HCT116 (cell line): Measurements from ENCODE around the gene SPOCD1. TPM values are rescaled to one million over a fixed set of nuclear protein-coding genes. Genes with fewer than 3 reads are reported as not detected.

Source experiments
- ATAC-seq: fragments of 200-7000 bp; cut with Tn5 transposase; 2 replicates; pipeline ENCODE4 v1.9.1; 2020; ENCODE audit warnings: mild to moderate bottlenecking, moderate library complexity
- BruUV-seq: library from RNA; stranded (reverse); fragments of 400-500 nt; replicated peaks from 2 replicates; lab custom pipeline; 2021; lab: Mats Ljungman, UMichigan
- CTCF ChIA-PET: fragments of 300-600 bp; sonication (Branson Sonifier 250); formaldehyde crosslinking; loops from one replicate; lab custom pipeline; 2021; ENCODE audit warnings: antibody characterized with exemption; lab: Charles Lee
- POLR2A ChIA-PET: fragments of 300-600, 350-600 bp; sonication (Branson Sonifier 250); formaldehyde crosslinking; loops from one replicate; lab custom pipeline; 2021; ENCODE audit warnings: antibody characterized with exemption; lab: Charles Lee
- RAD21 ChIA-PET, 2 experiments: fragments of 300-600 bp; sonication (Branson Sonifier 250); formaldehyde crosslinking; loops; one replicate each; lab custom pipeline; 2023; ENCODE audit warnings: low total read pairs in 2 of 2; ENCODE audit not compliant: uncharacterized antibody in 2 of 2, unreplicated experiment in 2 of 2, low non-redundant PET in 1 of 2; lab: Charles Lee
- DNase-seq: peaks from one replicate; pipeline ENCODE4 v3.0.0-alpha.2; 2010; ENCODE audit warnings: low read depth, low spot score
- H2AFZ ChIP-seq: fragments of 200-600 bp; shearing (Covaris generic), sonication (generic); 2 replicates; pipeline ENCODE4 v1.6.1; 2017; ENCODE audit warnings: low read depth, mixed run types, mixed read lengths, antibody characterized with exemption, low read length; ENCODE audit not compliant: poor library complexity, severe bottlenecking
- H3K27ac ChIP-seq: 2 replicates; pipeline ENCODE4 v1.5.1; 2012; ENCODE audit warnings: low read depth, low read length
- H3K27me3 ChIP-seq: fragments of 200-600 bp; sonication (generic); 2 replicates; pipeline ENCODE4 v1.6.1; 2016; ENCODE audit warnings: mixed run types, low read length, mixed read lengths; ENCODE audit not compliant: insufficient read depth
- H3K36me3 ChIP-seq, 2 experiments: fragments of 200-500 bp in 1 of 2; fragments of 200-600 bp in 1 of 2; sonication (Bioruptor generic) in 1 of 2; sonication (generic) in 1 of 2; 2 replicates each; pipeline versions ENCODE4 v1.5.1 to v1.6.1; 2014 to 2016; ENCODE audit warnings: low read length in 2 of 2, inconsistent platforms in 1 of 2, mixed read lengths in 1 of 2, mixed run types in 1 of 2; ENCODE audit not compliant: insufficient read depth in 2 of 2, control insufficient read depth in 1 of 2
- H3K4me1 ChIP-seq, 2 experiments: fragments of 200-600 bp in 1 of 2; sonication (generic) in 1 of 2; 2 replicates each; pipeline versions ENCODE4 v1.5.1 to v1.6.1; 2012 to 2017; ENCODE audit warnings: low read length in 2 of 2, inconsistent platforms in 1 of 2, mild to moderate bottlenecking in 1 of 2, mixed read lengths in 1 of 2, mixed run types in 1 of 2, moderate library complexity in 1 of 2; ENCODE audit not compliant: insufficient read depth in 2 of 2, control insufficient read depth in 1 of 2
- H3K4me2 ChIP-seq: fragments of 200-600 bp; sonication (generic); 2 replicates; pipeline ENCODE4 v1.6.1; 2017; ENCODE audit warnings: mixed run types, low read length, mixed read lengths
- H3K4me3 ChIP-seq, 2 experiments: fragments of 200-600 bp in 1 of 2; sonication (generic) in 1 of 2; replicated peaks in 1 of 2; 2 replicates each; pipeline ENCODE4 v1.5.1; 2011 to 2016; ENCODE audit warnings: low read length in 2 of 2, control low read depth in 1 of 2, low read depth in 1 of 2, mild to moderate bottlenecking in 1 of 2, mixed read lengths in 1 of 2, mixed run types in 1 of 2
- H3K79me2 ChIP-seq: fragments of 200-600 bp; sonication (generic); 2 replicates; pipeline ENCODE4 v1.6.1; 2017; ENCODE audit warnings: mild to moderate bottlenecking, mixed run types, low read length, moderate library complexity, mixed read lengths; ENCODE audit not compliant: insufficient read depth
- H3K9ac ChIP-seq: fragments of 200-600 bp; sonication (generic); 2 replicates; pipeline ENCODE4 v1.6.1; 2016; ENCODE audit warnings: low read length, mixed read lengths
- H3K9me2 ChIP-seq: fragments of 200-600 bp; sonication (generic), shearing (Covaris generic); 2 replicates; pipeline ENCODE4 v1.6.1; 2017; ENCODE audit warnings: mixed run types, mild to moderate bottlenecking, moderate library complexity; ENCODE audit not compliant: insufficient read depth
- H3K9me3 ChIP-seq, 2 experiments: fragments of 200-500 bp in 1 of 2; fragments of 200-600 bp in 1 of 2; sonication (Bioruptor generic) in 1 of 2; sonication (generic) in 1 of 2; 2 replicates each; pipeline ENCODE4 v1.6.1; 2014 to 2017; ENCODE audit warnings: low read length in 2 of 2, mixed read lengths in 2 of 2, inconsistent platforms in 1 of 2, low read depth in 1 of 2, mild to moderate bottlenecking in 1 of 2, mixed run types in 1 of 2, moderate library complexity in 1 of 2; ENCODE audit not compliant: control insufficient read depth in 1 of 2, insufficient read depth in 1 of 2
- H4K20me1 ChIP-seq: fragments of 200-600 bp; sonication (generic), shearing (Covaris generic); 2 replicates; pipeline ENCODE4 v1.6.1; 2017; ENCODE audit warnings: mixed run types, mild to moderate bottlenecking, moderate library complexity; ENCODE audit not compliant: insufficient read depth
- ATF3 ChIP-seq: IDR thresholded peaks from 2 replicates; pipeline ENCODE4 v1.6.1; 2012
- CTCF ChIP-seq, 3 experiments: fragments of 200-600 bp in 1 of 3; sonication (generic) in 1 of 3; IDR thresholded peaks in 2 of 3; conservative IDR thresholded peaks in 1 of 3; 2 replicates each; pipeline ENCODE4 v1.5.1; 2012 to 2017; ENCODE audit warnings: low read depth in 2 of 3, low read length in 2 of 3, antibody characterized with exemption in 1 of 3, borderline replicate concordance in 1 of 3, control low read depth in 1 of 3, mild to moderate bottlenecking in 1 of 3, mixed read lengths in 1 of 3, mixed run types in 1 of 3, moderate library complexity in 1 of 3; ENCODE audit not compliant: insufficient read depth in 1 of 3
- ELF1 ChIP-seq: IDR thresholded peaks from 2 replicates; pipeline ENCODE4 v1.6.1; 2012; ENCODE audit warnings: low read depth, borderline replicate concordance
- EZH2phosphoT487 ChIP-seq: fragments of 200-600 bp; IDR thresholded peaks from 2 replicates; pipeline ENCODE4 v1.6.1; 2018; ENCODE audit warnings: antibody characterized with exemption, borderline replicate concordance
- JUND ChIP-seq: IDR thresholded peaks from 2 replicates; pipeline ENCODE4 v1.6.1; 2012
- POLR2AphosphoS5 ChIP-seq: IDR thresholded peaks from 2 replicates; pipeline ENCODE4 v1.6.1; 2011; ENCODE audit warnings: mild to moderate bottlenecking, low read depth, low read length, moderate library complexity
- RAD21 ChIP-seq: IDR thresholded peaks from 2 replicates; pipeline ENCODE4 v1.6.1; 2012; ENCODE audit warnings: low read depth, mild to moderate bottlenecking
- SIN3A ChIP-seq: IDR thresholded peaks from 2 replicates; pipeline ENCODE4 v1.6.1; 2012; ENCODE audit warnings: low read depth
- YY1 ChIP-seq: IDR thresholded peaks from 2 replicates; pipeline ENCODE4 v1.6.1; 2011; ENCODE audit warnings: low read length, low read depth, moderate library complexity, mild to moderate bottlenecking; ENCODE audit not compliant: insufficient replicate concordance; ENCODE audit errors: extremely low read depth
- ZBTB33 ChIP-seq: IDR thresholded peaks from 2 replicates; pipeline ENCODE4 v1.6.1; 2011; ENCODE audit warnings: mild to moderate bottlenecking, low read length, moderate library complexity; ENCODE audit not compliant: insufficient replicate concordance; ENCODE audit errors: extremely low read depth
- ZFX ChIP-seq: fragments of 450-650 bp; IDR thresholded peaks from 2 replicates; pipeline ENCODE4 v1.6.1; 2017
- ZNF274 ChIP-seq: fragments of 200-500 bp; sonication (Bioruptor generic); IDR thresholded peaks from 2 replicates; pipeline ENCODE4 v1.6.1; 2014; ENCODE audit warnings: mild to moderate bottlenecking, low read depth, low read length, inconsistent platforms
- intact Hi-C: fragments of 100-400 bp; cut with micrococcal nuclease; formaldehyde crosslinking; loops from 2 replicates; pipeline ENCODE4 v1.10.0; 2022
- total RNA-seq: library from RNA; stranded (reverse); gene quantifications from one replicate; pipeline ENCODE4 v1.2.1, GENCODE V29; 2021; ENCODE audit not compliant: unreplicated experiment

The SPOCD1 gene
- total RNA-seq, 1 experiment from 2014 or later: 5.0 TPM

GRCh38 chr1:31789259-31790065 lies 26.4 kb downstream of the SPOCD1 start:
- H3K4me2 ChIP-seq: peak overlapping the region; percentile 95
- CTCF ChIA-PET: interaction anchor here (0.5 to 2.5 kb wide), 52 partner anchors 8 to 611 kb away, joined by 3 to 105 read pairs (median 6); partner anchors contain the start of genes ADGRB2, PEF1 and SPOCD1
- no peaks in the 10 kb centered on the region for H3K9me2 ChIP-seq

More at GRCh38 chr1:31789259-31790065, 26.4 kb downstream of the SPOCD1 start:
- H3K9ac ChIP-seq: peak overlapping the region; percentile 77; the same call in 1 of the 2 replicates
- ChIA-PET POLR2A (interaction anchor here (0.6 to 1.5 kb wide), 13 partner anchors 8 to 224 kb away, joined by 3 to 8 read pairs (median 3); partner anchors contain the start of genes KHDRBS1 and PEF1), RAD21 (interaction anchor here (0.6 to 2.5 kb wide), 29 partner anchors 10 to 411 kb away, joined by 3 to 28 read pairs (median 6); partner anchors contain the start of genes ADGRB2 (in 1 of the 2), KPNA6 (in 1 of the 2) and TINAGL1 (in 1 of the 2))
- DNase-seq: peak; percentile 75
- peak overlapping the region; percentile 66 to 76 for H3K4me3 ChIP-seq
- no peak for TF ChIP-seq ATF3
- no peak for TF ChIP-seq ZNF274
- TF ChIP-seq CTCF (IDR thresholded peaks at IDR 0.05 in 2 of 3, conservative IDR thresholded peaks at IDR 0.05 in 1 of 3; ENCODE audit: borderline replicate concordance in 1 of 3, insufficient read depth in 1 of 3, low read depth in 2 of 3, low read length in 2 of 3): peak; percentile 91 to 98 (median 92)
- TF ChIP-seq ZBTB33: no peak
- no peak for TF ChIP-seq ELF1
- no peak for TF ChIP-seq EZH2phosphoT487
- no peak for TF ChIP-seq ZFX
- peak; percentile 44 for TF ChIP-seq YY1
- peak; percentile 98 for TF ChIP-seq RAD21
- no peak for TF ChIP-seq POLR2AphosphoS5
- no peak for TF ChIP-seq SIN3A
- TF ChIP-seq JUND: no peak
- no peaks in the 10 kb centered on the region for H3K27me3 ChIP-seq
- no peaks in the 10 kb centered on the region for H4K20me1 ChIP-seq
- H3K27ac ChIP-seq: no peak overlapping the region
- no peaks in the 10 kb centered on the region for H3K9me3 ChIP-seq
- peaks cover 3 to 22% of the 10 kb centered on the region in 2 experiments; a peak in 3 of 4 replicates for H3K4me1 ChIP-seq
- BruUV-seq: no TSS peak
- H2AFZ ChIP-seq: peak overlapping the region; percentile 83
- ATAC-seq: peak; percentile 86
- no peaks in the 10 kb centered on the region for H3K36me3 ChIP-seq
- intact Hi-C loops: loop anchor here (1.0 to 10.0 kb wide), 6 partner anchors 27 to 605 kb away; no protein-coding TSS in a partner anchor
- no peaks in the 10 kb centered on the region for H3K79me2 ChIP-seq
